H9 (cell line): ENCODE data around the gene PRADC1. TPM values are rescaled to one million over a fixed set of nuclear protein-coding genes. Genes with fewer than 3 reads are reported as not detected.

Source experiments
- DNase-seq: peaks from one replicate; pipeline ENCODE4 v3.0.0-alpha.2; 2017
- H2AFZ ChIP-seq: one replicate; pipeline ENCODE4 v1.6.1; 2013; ENCODE audit warnings: mild to moderate bottlenecking, low read length, control low read depth, moderate library complexity
- H2AK5ac ChIP-seq: 2 replicates; pipeline ENCODE4 v1.6.1; 2013; ENCODE audit warnings: low read length, control low read depth, mixed read lengths; ENCODE audit not compliant: insufficient read length
- H2BK120ac ChIP-seq: one replicate; pipeline ENCODE4 v1.6.1; 2013; ENCODE audit warnings: low read depth, mild to moderate bottlenecking, low read length, control low read depth, inconsistent platforms; ENCODE audit not compliant: poor library complexity, severe bottlenecking
- H2BK12ac ChIP-seq: 2 replicates; pipeline ENCODE4 v1.6.1; 2013; ENCODE audit warnings: low read length, control low read depth, mixed read lengths, low read depth; ENCODE audit not compliant: insufficient read length
- H2BK15ac ChIP-seq: 2 replicates; pipeline ENCODE4 v1.6.1; 2013; ENCODE audit warnings: low read depth, low read length, control low read depth
- H2BK20ac ChIP-seq: one replicate; pipeline ENCODE4 v1.6.1; 2013; ENCODE audit warnings: low read depth, mild to moderate bottlenecking, low read length, control low read depth, inconsistent platforms; ENCODE audit not compliant: poor library complexity, severe bottlenecking
- H2BK5ac ChIP-seq: 2 replicates; pipeline ENCODE4 v1.6.1; 2013; ENCODE audit warnings: low read length, control low read depth, mixed read lengths; ENCODE audit not compliant: insufficient read length
- H3K14ac ChIP-seq: 2 replicates; pipeline ENCODE4 v1.6.1; 2013; ENCODE audit warnings: low read length, control low read depth; ENCODE audit not compliant: insufficient read depth
- H3K18ac ChIP-seq: 2 replicates; pipeline ENCODE4 v1.6.1; 2013; ENCODE audit warnings: low read depth, mild to moderate bottlenecking, mixed read lengths, low read length, control low read depth; ENCODE audit not compliant: insufficient read length
- H3K23ac ChIP-seq: 2 replicates; pipeline ENCODE4 v1.6.1; 2013; ENCODE audit warnings: low read length, control low read depth, mixed read lengths, low read depth; ENCODE audit not compliant: insufficient read length
- H3K23me2 ChIP-seq: 2 replicates; pipeline ENCODE4 v1.6.1; 2013; ENCODE audit warnings: low read depth, mild to moderate bottlenecking, mixed read lengths, low read length, control low read depth; ENCODE audit not compliant: insufficient read length, poor library complexity, severe bottlenecking
- H3K27ac ChIP-seq: 2 replicates; pipeline ENCODE4 v1.5.1; 2013; ENCODE audit warnings: low read length, control low read depth, mixed read lengths, low read depth; ENCODE audit not compliant: insufficient read length
- H3K27me3 ChIP-seq: 2 replicates; pipeline ENCODE4 v1.6.1; 2013; ENCODE audit warnings: low read length, control low read depth, inconsistent platforms; ENCODE audit not compliant: insufficient read depth
- H3K4ac ChIP-seq: 2 replicates; pipeline ENCODE4 v1.6.1; 2013; ENCODE audit warnings: low read depth, mild to moderate bottlenecking, control low read depth, inconsistent platforms, low read length, moderate library complexity
- H3K4me1 ChIP-seq: 2 replicates; pipeline ENCODE4 v1.6.1; 2013; ENCODE audit warnings: low read length, control low read depth, inconsistent platforms; ENCODE audit not compliant: insufficient read depth
- H3K4me2 ChIP-seq: 2 replicates; pipeline ENCODE4 v1.6.1; 2013; ENCODE audit warnings: low read length, control low read depth, mixed read lengths; ENCODE audit not compliant: insufficient read length, insufficient read depth
- H3K56ac ChIP-seq: 2 replicates; pipeline ENCODE4 v1.6.1; 2013; ENCODE audit warnings: low read depth, mild to moderate bottlenecking, mixed read lengths, low read length, control low read depth; ENCODE audit not compliant: insufficient read length
- H3K79me1 ChIP-seq: 2 replicates; pipeline ENCODE4 v1.6.1; 2013; ENCODE audit warnings: low read depth, mild to moderate bottlenecking, moderate library complexity, low read length, control low read depth, inconsistent platforms; ENCODE audit not compliant: insufficient read depth, poor library complexity, severe bottlenecking
- H3K79me2 ChIP-seq: 2 replicates; pipeline ENCODE4 v1.6.1; 2013; ENCODE audit warnings: low read length, control low read depth, inconsistent platforms; ENCODE audit not compliant: insufficient read depth
- H3K9ac ChIP-seq: 2 replicates; pipeline ENCODE4 v1.6.1; 2013; ENCODE audit warnings: low read length, control low read depth, mixed read lengths; ENCODE audit not compliant: insufficient read length; ENCODE audit errors: extremely low read depth
- H3K9me3 ChIP-seq: one replicate; pipeline ENCODE4 v1.6.1; 2013; ENCODE audit warnings: low read depth, low read length, inconsistent platforms; ENCODE audit not compliant: control insufficient read depth
- H3T11ph ChIP-seq: one replicate; pipeline ENCODE4 v1.6.1; 2013; ENCODE audit warnings: mild to moderate bottlenecking, low read length, control low read depth, inconsistent platforms
- H4K20me1 ChIP-seq: one replicate; pipeline ENCODE4 v1.6.1; 2013; ENCODE audit not compliant: control insufficient read depth, insufficient read length, insufficient read depth
- H4K5ac ChIP-seq: 2 replicates; pipeline ENCODE4 v1.6.1; 2013; ENCODE audit warnings: low read depth, mild to moderate bottlenecking, mixed read lengths, low read length, control low read depth; ENCODE audit not compliant: insufficient read length
- H4K8ac ChIP-seq: replicated peaks from 2 replicates; pipeline ENCODE4 v1.6.1; 2013; ENCODE audit warnings: low read length, control low read depth, mixed read lengths, low read depth; ENCODE audit not compliant: insufficient read length
- H4K91ac ChIP-seq: 2 replicates; pipeline ENCODE4 v1.6.1; 2013; ENCODE audit warnings: low read depth, mild to moderate bottlenecking, moderate library complexity, mixed read lengths, low read length, control low read depth; ENCODE audit not compliant: insufficient read length
- H3K27ac Mint-ChIP-seq, 3 experiments: 2 replicates in 2 of 3; 3 replicates in 1 of 3; pipeline ENCODE4 v1.8.0; 2020 to 2021; ENCODE audit warnings: mixed read lengths in 3 of 3, mild to moderate bottlenecking in 1 of 3, moderate library complexity in 1 of 3
- H3K27me3 Mint-ChIP-seq: 2 replicates; pipeline ENCODE4 v1.8.0; 2021; ENCODE audit warnings: low read depth, mild to moderate bottlenecking, moderate library complexity, mixed read lengths
- H3K36me3 Mint-ChIP-seq, 3 experiments: 2 replicates in 2 of 3; 3 replicates in 1 of 3; pipeline ENCODE4 v1.8.0; 2020 to 2021; ENCODE audit warnings: low read depth in 3 of 3, mixed read lengths in 3 of 3; ENCODE audit not compliant: insufficient read depth in 1 of 3
- H3K4me1 Mint-ChIP-seq, 2 experiments: 2 replicates each; pipeline ENCODE4 v1.8.0; 2020; ENCODE audit warnings: mixed read lengths in 2 of 2
- H3K4me3 Mint-ChIP-seq, 2 experiments: 2 replicates in 1 of 2; 3 replicates in 1 of 2; pipeline ENCODE4 v1.8.0; 2020 to 2021; ENCODE audit warnings: mild to moderate bottlenecking in 2 of 2, mixed read lengths in 2 of 2, moderate library complexity in 1 of 2
- H3K9me3 Mint-ChIP-seq, 2 experiments: 2 replicates in 1 of 2; 3 replicates in 1 of 2; pipeline ENCODE4 v1.8.0; 2020; ENCODE audit warnings: mild to moderate bottlenecking in 2 of 2, mixed read lengths in 2 of 2, moderate library complexity in 1 of 2
- CTCF ChIP-seq: fragments of 200-600 bp; sonication (generic); conservative IDR thresholded peaks from 3 replicates; pipeline ENCODE4 v1.8.0; 2021; ENCODE audit warnings: antibody characterized with exemption, mild to moderate bottlenecking
- WGBS: extraction: QIAGEN DNeasy Blood & Tissue Kit; methylation state at CpG from one replicate; pipeline ENCODE4 v1.1.7; 2013; ENCODE audit warnings: missing lambda C conversion rate, low lambda C conversion rate, mixed read lengths; ENCODE audit not compliant: insufficient read length; ENCODE audit errors: extremely low coverage; 5-methylcytosine and 5-hydroxymethylcytosine counted together
- total RNA-seq: library from RNA; stranded (reverse); gene quantifications from 2 replicates; pipeline ENCODE4 v1.2.1, GENCODE V29; 2021

The PRADC1 gene
- total RNA-seq, 1 experiment from 2014 or later: 9.6 TPM

- no peak overlapping the region for H3K4ac ChIP-seq
- no CpG with 5 or more reads among the region's 8 CpGs for WGBS
- H3K56ac ChIP-seq: no peak overlapping the region
- peaks cover 13 to 44% (median 24%) of the 10 kb centered on the region in 3 experiments; a peak in 6 of 7 replicates for H3K36me3 Mint-ChIP-seq
- no peak overlapping the region for H3K14ac ChIP-seq
- H4K5ac ChIP-seq: no peak overlapping the region
- H3K27ac ChIP-seq: no peak overlapping the region
- no peak overlapping the region for H2BK120ac ChIP-seq
- H4K20me1 ChIP-seq: no peaks in the 10 kb centered on the region
- H4K8ac ChIP-seq: no peak overlapping the region
- no peak overlapping the region for H2AK5ac ChIP-seq
- no peaks in the 10 kb centered on the region for H3K79me1 ChIP-seq
- H3K18ac ChIP-seq: no peak overlapping the region
- no peak overlapping the region for H4K91ac ChIP-seq
- peak overlapping the region in 1 of 2 experiments; percentile 8; a peak in 1 of 5 replicates for H3K4me3 Mint-ChIP-seq
- no peak for TF ChIP-seq CTCF
- H3K9me3 ChIP-seq: no peaks in the 10 kb centered on the region
- H2BK12ac ChIP-seq: no peak overlapping the region
- H3K9me3 Mint-ChIP-seq: no peaks in the 10 kb centered on the region; a peak in 1 of 5 replicates
- no peak overlapping the region for H2AFZ ChIP-seq
- peaks cover 17 to 18% of the 10 kb centered on the region in 2 experiments for H3K4me1 Mint-ChIP-seq
- H2BK5ac ChIP-seq: no peak overlapping the region
- H3T11ph ChIP-seq: no peak overlapping the region
- H3K4me1 ChIP-seq: no peaks in the 10 kb centered on the region
- H3K9ac ChIP-seq: no peak overlapping the region
- no peak overlapping the region for H2BK20ac ChIP-seq
- DNase-seq: no peak
- H3K79me2 ChIP-seq: no peaks in the 10 kb centered on the region
- H3K27ac Mint-ChIP-seq: no peak overlapping the region
- H3K27me3 Mint-ChIP-seq: no peaks in the 10 kb centered on the region; the same call in 1 of the 2 replicates
- no peak overlapping the region for H3K4me2 ChIP-seq
- no peak overlapping the region for H2BK15ac ChIP-seq
- H3K23me2 ChIP-seq: no peaks in the 10 kb centered on the region
- H3K23ac ChIP-seq: no peak overlapping the region
- no peaks in the 10 kb centered on the region for H3K27me3 ChIP-seq
Measured at GRCh38 chr2:73259276-73259675, 26.2 kb upstream of the PRADC1 start.
